ENCODE measurements around the gene STARD13. TPM values are rescaled to one million over a fixed set of nuclear protein-coding genes. Genes with fewer than 3 reads are reported as not detected.

Gene STARD13
- total RNA-seq, 1 donor from 2014 or later, result 37.6 TPM

GRCh38 chr13:33132644-33133440, 152.7 kb downstream of the STARD13 start:
- Mint-ChIP-seq H3K27me3 (ENCODE audit: low read depth) (no peaks in the 10 kb centered on the region), H3K27ac (ENCODE audit: unreplicated experiment) (peak overlapping the region; percentile 95), H3K36me3 (ENCODE audit: low read depth) (peaks cover 32% of the 10 kb centered on the region), H3K4me3 (ENCODE audit: unreplicated experiment) (no peak overlapping the region), H3K9me3 (ENCODE audit: low read depth) (no peaks in the 10 kb centered on the region), H3K4me1 (ENCODE audit: low read depth) (peaks cover 47% of the 10 kb centered on the region)
- peak; percentile 13 for TF ChIP-seq CTCF (IDR thresholded peaks at IDR 0.05)
- no peak for DNase-seq (ENCODE audit: low spot score)

- no peaks in the 10 kb centered on the region for H3K9me3 Mint-ChIP-seq (ENCODE audit: low read depth)
- H3K4me3 Mint-ChIP-seq (ENCODE audit: unreplicated experiment), result no peak overlapping the region
Measured at GRCh38 chr13:33129886-33130285, 155.7 kb downstream of the STARD13 start.

GRCh38 chr13:33129094-33129832, 156.3 kb downstream of the STARD13 start:
- H3K27me3 Mint-ChIP-seq (ENCODE audit: low read depth), result no peaks in the 10 kb centered on the region
- H3K9me3 Mint-ChIP-seq (ENCODE audit: low read depth), result no peaks in the 10 kb centered on the region
- peaks cover 33% of the 10 kb centered on the region for H3K36me3 Mint-ChIP-seq (ENCODE audit: low read depth)

More at GRCh38 chr13:33129886-33130285, 155.7 kb downstream of the STARD13 start:
- H3K36me3 Mint-ChIP-seq (ENCODE audit: low read depth), result peaks cover 37% of the 10 kb centered on the region
- TF ChIP-seq CTCF (IDR thresholded peaks at IDR 0.05), result no peak
- H3K27ac Mint-ChIP-seq (ENCODE audit: unreplicated experiment), result no peak overlapping the region
- H3K27me3 Mint-ChIP-seq (ENCODE audit: low read depth), result no peaks in the 10 kb centered on the region
- no peak for DNase-seq (ENCODE audit: low spot score)
- H3K4me1 Mint-ChIP-seq (ENCODE audit: low read depth), result peaks cover 63% of the 10 kb centered on the region

GRCh38 chr13:33128134-33128533, 157.4 kb downstream of the STARD13 start:
- H3K4me3 Mint-ChIP-seq (ENCODE audit: unreplicated experiment), result no peak overlapping the region
- TF ChIP-seq CTCF (IDR thresholded peaks at IDR 0.05), result no peak
- H3K36me3 Mint-ChIP-seq (ENCODE audit: low read depth), result peaks cover 36% of the 10 kb centered on the region
- H3K27me3 Mint-ChIP-seq (ENCODE audit: low read depth), result no peaks in the 10 kb centered on the region
- DNase-seq (ENCODE audit: low spot score), result no peak
- no peaks in the 10 kb centered on the region for H3K9me3 Mint-ChIP-seq (ENCODE audit: low read depth)
- peak overlapping the region; percentile 90 for H3K27ac Mint-ChIP-seq (ENCODE audit: unreplicated experiment)
- peaks cover 62% of the 10 kb centered on the region for H3K4me1 Mint-ChIP-seq (ENCODE audit: low read depth)

More at GRCh38 chr13:33129094-33129832, 156.3 kb downstream of the STARD13 start:
- DNase-seq (ENCODE audit: low spot score), result no peak
- Mint-ChIP-seq H3K27ac (ENCODE audit: unreplicated experiment) (no peak overlapping the region), H3K4me3 (ENCODE audit: unreplicated experiment) (no peak overlapping the region), H3K4me1 (ENCODE audit: low read depth) (peaks cover 62% of the 10 kb centered on the region)
- no peak for TF ChIP-seq CTCF (IDR thresholded peaks at IDR 0.05)

GRCh38 chr13:33127009-33127551, 158.5 kb downstream of the STARD13 start:
- Mint-ChIP-seq H3K4me3 (ENCODE audit: unreplicated experiment) (no peak overlapping the region), H3K36me3 (ENCODE audit: low read depth) (peaks cover 36% of the 10 kb centered on the region)

More at GRCh38 chr13:33127009-33127551, 158.5 kb downstream of the STARD13 start:
- H3K9me3 Mint-ChIP-seq (ENCODE audit: low read depth), result no peaks in the 10 kb centered on the region
- no peak for DNase-seq (ENCODE audit: low spot score)
- H3K27ac Mint-ChIP-seq (ENCODE audit: unreplicated experiment), result peak overlapping the region; percentile 90
- no peaks in the 10 kb centered on the region for H3K27me3 Mint-ChIP-seq (ENCODE audit: low read depth)
- TF ChIP-seq CTCF (IDR thresholded peaks at IDR 0.05), result no peak
- H3K4me1 Mint-ChIP-seq (ENCODE audit: low read depth), result peaks cover 53% of the 10 kb centered on the region

Data from chondrocyte (in vitro differentiated cells).